Measurements from ENCODE around the gene PSME1.

- no peak for TF ChIP-seq EGR1 (IDR thresholded peaks at IDR 0.05)
- no peak for TF ChIP-seq TCF12 (IDR thresholded peaks at IDR 0.05; ENCODE audit: low read depth)
- TF ChIP-seq EP300 (IDR thresholded peaks at IDR 0.05; ENCODE audit: borderline replicate concordance): no peak
- TF ChIP-seq REST (IDR thresholded peaks at IDR 0.05; ENCODE audit: low read depth): no peak
- TF ChIP-seq RAD21 (IDR thresholded peaks at IDR 0.05; ENCODE audit: low read depth): no peak
Observed at GRCh38 chr14:24176599-24176998, 40.6 kb downstream of the PSME1 start.

Data from Ishikawa (cell line).